C4-2B (cell line): ENCODE measurements around the gene PACRGL.
A peak's percentile ranks its signal among the peaks of the same experiment; 100 is the strongest.
"Not testable (repeated sequence)": the region's sequence is repeated elsewhere in the genome, so short reads cannot be mapped to it uniquely, and the experiment has no call there.

Source experiments
- H3K27ac ChIP-seq: fragments of 450-650 bp; 2 replicates; pipeline ENCODE4 v1.5.1; 2017
- CTCF ChIP-seq: fragments of 450-650 bp; conservative IDR thresholded peaks from 2 replicates; pipeline ENCODE4 v1.5.1; 2017; ENCODE audit warnings: mild to moderate bottlenecking
- ZFX ChIP-seq: fragments of 450-650 bp; IDR thresholded peaks from 2 replicates; pipeline ENCODE4 v1.6.1; 2017

PACRGL gene

GRCh38 chr4:20761382-20761781 is 61.1 kb downstream of the PACRGL start:
- no peak overlapping the region for H3K27ac ChIP-seq
- TF ChIP-seq ZFX (no peak), CTCF (no peak)

GRCh38 chr4:20761826-20762225 is 61.6 kb downstream of the PACRGL start:
- no peak overlapping the region for H3K27ac ChIP-seq
- TF ChIP-seq CTCF (no peak), ZFX (no peak)

GRCh38 chr4:20764366-20764992 is 64.2 kb downstream of the PACRGL start:
- TF ChIP-seq ZFX: no peak
- TF ChIP-seq CTCF: no peak

GRCh38 chr4:20773144-20773997 is 73.1 kb downstream of the PACRGL start:
- TF ChIP-seq ZFX: no peak
- TF ChIP-seq CTCF: peak; percentile 79
- no peak overlapping the region for H3K27ac ChIP-seq

More at GRCh38 chr4:20764366-20764992, 64.2 kb downstream of the PACRGL start:
- no peak overlapping the region for H3K27ac ChIP-seq

GRCh38 chr4:20778896-20779295 is 78.6 kb downstream of the PACRGL start:
- no peak overlapping the region for H3K27ac ChIP-seq
- TF ChIP-seq ZFX (no peak), CTCF (no peak)

- not testable (repeated sequence) for H3K27ac ChIP-seq
Observed at GRCh38 chr4:20783134-20783533, 82.9 kb downstream of the PACRGL start.

GRCh38 chr4:20787940-20788665 is 87.8 kb downstream of the PACRGL start:
- no peak overlapping the region for H3K27ac ChIP-seq
- TF ChIP-seq CTCF (no peak), ZFX (no peak)
